Measurements from ENCODE around the gene GALNT2.

The GALNT2 gene

DNA sequence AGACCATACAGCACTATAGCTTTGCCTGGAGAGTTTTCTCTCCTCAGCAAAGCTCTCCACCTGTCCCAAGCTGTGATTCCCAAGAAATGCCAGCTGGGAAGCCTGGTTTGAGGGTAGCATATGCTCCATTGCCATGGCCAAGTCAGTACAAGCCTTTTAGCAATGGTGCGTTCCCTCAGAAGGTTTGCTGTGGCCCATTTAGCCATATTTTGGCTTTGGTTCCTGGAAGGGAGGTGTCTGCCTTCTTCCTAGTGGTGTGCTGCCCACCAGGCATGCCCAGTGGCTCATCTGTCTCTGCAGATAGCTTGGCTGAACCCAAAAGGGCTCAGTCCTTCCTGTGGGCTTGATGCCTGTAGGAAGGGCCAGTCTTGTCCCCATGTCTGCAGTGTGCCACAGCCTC, 32.4 kb downstream of the GALNT2 start:
- Histone ChIP-seq H3K9me3 (no peaks in the 10 kb centered on the region), H3K27me3 (no peaks in the 10 kb centered on the region), H3K4me1 (ENCODE audit: control insufficient read depth in 1 of 2, insufficient read depth in 1 of 2, low read depth in 1 of 2, low read length in 1 of 2) (peaks cover 7% of the 10 kb centered on the region in 2 experiments), H3K36me3 (no peaks in the 10 kb centered on the region), H3K27ac (no peak overlapping the region), H3K4me3 (ENCODE audit: low read depth in 1 of 2, low read length in 1 of 2) (no peak overlapping the region)
- TF ChIP-seq, protein P1, sequence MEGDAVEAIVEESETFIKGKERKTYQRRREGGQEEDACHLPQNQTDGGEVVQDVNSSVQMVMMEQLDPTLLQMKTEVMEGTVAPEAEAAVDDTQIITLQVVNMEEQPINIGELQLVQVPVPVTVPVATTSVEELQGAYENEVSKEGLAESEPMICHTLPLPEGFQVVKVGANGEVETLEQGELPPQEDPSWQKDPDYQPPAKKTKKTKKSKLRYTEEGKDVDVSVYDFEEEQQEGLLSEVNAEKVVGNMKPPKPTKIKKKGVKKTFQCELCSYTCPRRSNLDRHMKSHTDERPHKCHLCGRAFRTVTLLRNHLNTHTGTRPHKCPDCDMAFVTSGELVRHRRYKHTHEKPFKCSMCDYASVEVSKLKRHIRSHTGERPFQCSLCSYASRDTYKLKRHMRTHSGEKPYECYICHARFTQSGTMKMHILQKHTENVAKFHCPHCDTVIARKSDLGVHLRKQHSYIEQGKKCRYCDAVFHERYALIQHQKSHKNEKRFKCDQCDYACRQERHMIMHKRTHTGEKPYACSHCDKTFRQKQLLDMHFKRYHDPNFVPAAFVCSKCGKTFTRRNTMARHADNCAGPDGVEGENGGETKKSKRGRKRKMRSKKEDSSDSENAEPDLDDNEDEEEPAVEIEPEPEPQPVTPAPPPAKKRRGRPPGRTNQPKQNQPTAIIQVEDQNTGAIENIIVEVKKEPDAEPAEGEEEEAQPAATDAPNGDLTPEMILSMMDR (IDR thresholded peaks at IDR 0.05), result no peak

DNA sequence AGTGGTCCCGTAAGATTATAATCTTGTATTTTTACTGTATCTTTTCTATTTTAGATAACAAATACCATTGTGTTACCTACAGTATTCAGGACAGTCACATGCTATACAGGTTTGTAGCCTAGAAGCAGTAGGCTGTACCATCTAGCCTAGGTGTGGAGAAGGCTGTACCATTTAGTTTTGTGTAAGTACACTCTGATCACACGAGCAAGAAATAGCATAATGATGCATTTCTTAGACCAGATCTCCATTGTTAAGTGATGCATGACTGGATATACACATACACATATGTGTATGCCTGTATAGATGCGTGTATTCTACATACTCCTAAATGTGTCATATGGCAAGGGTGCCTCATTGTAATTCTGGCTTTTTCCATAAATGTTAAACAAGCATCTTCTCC, 33.9 kb downstream of the GALNT2 start:
- Histone ChIP-seq H3K27ac (no peak overlapping the region), H3K36me3 (no peaks in the 10 kb centered on the region), H3K4me1 (ENCODE audit: control insufficient read depth in 1 of 2, insufficient read depth in 1 of 2, low read depth in 1 of 2, low read length in 1 of 2) (peaks cover 21% of the 10 kb centered on the region in 2 experiments), H3K4me3 (ENCODE audit: low read depth in 1 of 2, low read length in 1 of 2) (no peak overlapping the region), H3K27me3 (no peaks in the 10 kb centered on the region), H3K9me3 (no peaks in the 10 kb centered on the region)
- TF ChIP-seq, protein P1 (IDR thresholded peaks at IDR 0.05), result no peak

DNA sequence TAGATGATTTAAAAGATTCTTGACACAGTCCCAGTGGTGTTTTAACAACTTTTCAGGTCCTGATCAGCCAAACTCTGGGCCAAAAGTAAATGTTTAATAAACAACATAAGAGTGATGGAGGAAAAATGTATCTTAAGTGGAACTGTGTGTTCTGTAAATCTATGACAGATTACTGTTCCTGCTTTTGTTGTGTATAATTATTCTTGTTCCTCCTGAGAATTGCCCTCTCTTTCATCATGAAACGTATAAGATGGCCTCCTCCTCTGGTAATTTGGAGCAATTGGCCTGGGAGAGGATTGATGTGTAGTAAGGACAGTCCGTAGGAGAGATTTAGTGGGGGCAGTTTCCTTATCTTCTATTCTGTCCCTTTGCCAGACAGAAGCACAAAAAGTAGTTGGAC, 34.5 kb downstream of the GALNT2 start:
- no peaks in the 10 kb centered on the region for H3K9me3 ChIP-seq
- TF ChIP-seq, protein P1 (IDR thresholded peaks at IDR 0.05), result no peak
- H3K4me1 ChIP-seq (ENCODE audit: control insufficient read depth in 1 of 2, insufficient read depth in 1 of 2, low read depth in 1 of 2, low read length in 1 of 2), result peaks cover 26 to 27% of the 10 kb centered on the region in 2 experiments
- no peaks in the 10 kb centered on the region for H3K36me3 ChIP-seq
- H3K27ac ChIP-seq, result no peak overlapping the region
- H3K27me3 ChIP-seq, result no peaks in the 10 kb centered on the region
- H3K4me3 ChIP-seq (ENCODE audit: low read depth in 1 of 2, low read length in 1 of 2), result no peak overlapping the region

DNA sequence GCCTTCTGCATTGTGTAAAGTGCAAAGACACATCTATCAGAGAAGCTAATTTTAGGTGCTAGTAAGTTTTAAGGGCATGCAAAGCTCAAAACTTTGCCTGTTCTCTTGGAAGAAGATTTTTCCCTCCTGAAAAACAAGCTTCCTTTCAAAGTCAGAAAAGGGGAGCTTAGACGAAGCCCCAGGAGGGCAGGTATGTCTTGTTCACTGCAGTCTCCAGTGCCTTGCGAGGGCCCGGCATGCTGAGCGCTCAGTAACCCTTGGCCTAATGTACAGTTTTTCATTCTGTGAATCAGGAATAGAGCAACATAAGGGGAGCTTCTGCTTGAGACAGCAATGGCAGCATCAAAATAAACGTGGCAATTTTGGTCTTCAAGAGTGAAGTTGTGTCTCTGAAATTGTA, 35.0 kb downstream of the GALNT2 start:
- H3K9me3 ChIP-seq, result no peaks in the 10 kb centered on the region
- no peak overlapping the region for H3K4me3 ChIP-seq (ENCODE audit: low read depth in 1 of 2, low read length in 1 of 2)
- H3K27me3 ChIP-seq, result no peaks in the 10 kb centered on the region
- peaks cover 26 to 28% of the 10 kb centered on the region in 2 experiments for H3K4me1 ChIP-seq (ENCODE audit: control insufficient read depth in 1 of 2, insufficient read depth in 1 of 2, low read depth in 1 of 2, low read length in 1 of 2)
- no peaks in the 10 kb centered on the region for H3K36me3 ChIP-seq
- TF ChIP-seq, protein P1 (IDR thresholded peaks at IDR 0.05), result no peak
- H3K27ac ChIP-seq, result no peak overlapping the region

DNA sequence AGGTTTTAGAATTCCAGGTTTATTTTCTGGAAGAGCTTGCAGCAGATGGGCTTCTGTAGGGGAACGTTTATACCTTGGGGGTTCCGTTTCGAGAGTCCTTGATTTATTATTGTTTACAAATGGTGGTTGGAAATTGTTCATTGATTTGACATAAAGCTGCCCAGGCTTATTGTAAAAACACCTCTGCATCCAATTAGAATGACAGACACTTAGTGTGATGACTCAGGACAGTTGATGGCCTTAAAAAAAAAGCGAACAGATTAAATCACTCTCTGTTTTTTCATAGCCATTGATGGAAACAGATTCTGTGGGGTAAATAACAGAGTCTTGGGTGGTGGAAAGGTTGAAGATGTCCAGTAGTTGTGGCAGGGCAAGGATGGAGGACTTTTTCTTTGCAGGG, 35.4 kb downstream of the GALNT2 start:
- TF ChIP-seq, protein P1 (IDR thresholded peaks at IDR 0.05), result no peak
- H3K27ac ChIP-seq, result no peak overlapping the region

More for the DNA sequence above, 35.4 kb downstream of the GALNT2 start:
- Histone ChIP-seq H3K36me3 (no peaks in the 10 kb centered on the region), H3K27me3 (no peaks in the 10 kb centered on the region), H3K9me3 (no peaks in the 10 kb centered on the region), H3K4me3 (ENCODE audit: low read depth in 1 of 2, low read length in 1 of 2) (no peak overlapping the region), H3K4me1 (ENCODE audit: control insufficient read depth in 1 of 2, insufficient read depth in 1 of 2, low read depth in 1 of 2, low read length in 1 of 2) (peaks cover 26 to 28% of the 10 kb centered on the region in 2 experiments)
